GM06990 (cell line): ENCODE data around the gene UNC45A.

ENCODE experiments used
- DNase-seq: peaks from one replicate; pipeline ENCODE4 v3.0.0-alpha.2; 2011; ENCODE audit not compliant: insufficient read length; ENCODE audit errors: extremely low read depth
- H3K27me3 ChIP-seq: replicated peaks from 2 replicates; pipeline ENCODE4 v1.6.0; 2011; ENCODE audit warnings: low read length; ENCODE audit not compliant: control insufficient read depth, insufficient read depth
- H3K36me3 ChIP-seq: 2 replicates; pipeline ENCODE4 v1.5.1; 2011; ENCODE audit warnings: low read length; ENCODE audit not compliant: control insufficient read depth, insufficient read depth
- H3K4me3 ChIP-seq: replicated peaks from 2 replicates; pipeline ENCODE4 v1.5.1; 2011; ENCODE audit warnings: low read depth, mild to moderate bottlenecking, control low read depth, low read length
- CTCF ChIP-seq: IDR thresholded peaks from 2 replicates; pipeline ENCODE4 v1.5.1; 2011; ENCODE audit warnings: low read length, control low read depth, mild to moderate bottlenecking, inconsistent platforms; ENCODE audit not compliant: insufficient read depth, poor library complexity, severe bottlenecking

The UNC45A gene

GRCh38 chr15:90959894-90960293 is 24.8 kb downstream of the UNC45A start:
- H3K36me3 ChIP-seq = peaks cover 21% of the 10 kb centered on the region
- no peak for DNase-seq

GRCh38 chr15:90960298-90961091 is 25.4 kb downstream of the UNC45A start:
- H3K4me3 ChIP-seq = no peak overlapping the region
- no peak for DNase-seq
- no peak for TF ChIP-seq CTCF
- peaks cover 23% of the 10 kb centered on the region for H3K36me3 ChIP-seq
- no peaks in the 10 kb centered on the region for H3K27me3 ChIP-seq

More at GRCh38 chr15:90959894-90960293, 24.8 kb downstream of the UNC45A start:
- Histone ChIP-seq H3K4me3 (no peak overlapping the region), H3K27me3 (no peaks in the 10 kb centered on the region)
- TF ChIP-seq CTCF = no peak

GRCh38 chr15:90962021-90962420 is 26.9 kb downstream of the UNC45A start:
- no peaks in the 10 kb centered on the region for H3K27me3 ChIP-seq
- DNase-seq = no peak
- H3K4me3 ChIP-seq = no peak overlapping the region
- no peak for TF ChIP-seq CTCF
- peaks cover 30% of the 10 kb centered on the region for H3K36me3 ChIP-seq

GRCh38 chr15:90966262-90966661 is 31.2 kb downstream of the UNC45A start:
- Histone ChIP-seq H3K36me3 (peaks cover 29% of the 10 kb centered on the region), H3K27me3 (no peaks in the 10 kb centered on the region), H3K4me3 (no peak overlapping the region)
- TF ChIP-seq CTCF = no peak
- DNase-seq = no peak

GRCh38 chr15:90967206-90967605 is 32.1 kb downstream of the UNC45A start:
- DNase-seq = no peak
- Histone ChIP-seq H3K27me3 (no peaks in the 10 kb centered on the region), H3K36me3 (peaks cover 30% of the 10 kb centered on the region), H3K4me3 (no peak overlapping the region)
- TF ChIP-seq CTCF = no peak
